ENCODE results near the gene KRTAP10-10.

DNA sequence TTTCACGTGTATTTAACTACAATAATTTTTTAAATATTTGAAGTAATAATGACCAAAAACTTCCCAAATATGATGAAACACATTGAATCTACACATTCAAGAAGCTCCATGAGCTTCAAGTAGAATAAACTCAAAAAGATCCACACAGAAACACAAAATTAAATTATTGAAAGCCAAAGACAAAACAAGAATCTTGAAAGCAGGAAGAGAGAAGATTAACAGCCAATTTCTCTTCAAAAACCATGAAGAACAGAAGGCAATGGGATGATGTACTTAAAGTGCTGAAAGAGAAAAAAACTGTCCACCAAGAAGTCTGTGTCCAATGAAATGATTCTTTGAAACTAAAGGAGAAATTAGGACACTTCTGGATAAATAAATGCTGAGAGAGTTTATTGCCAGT lies 5.1 kb upstream of the KRTAP10-10 start:
- TF ChIP-seq, protein P1, sequence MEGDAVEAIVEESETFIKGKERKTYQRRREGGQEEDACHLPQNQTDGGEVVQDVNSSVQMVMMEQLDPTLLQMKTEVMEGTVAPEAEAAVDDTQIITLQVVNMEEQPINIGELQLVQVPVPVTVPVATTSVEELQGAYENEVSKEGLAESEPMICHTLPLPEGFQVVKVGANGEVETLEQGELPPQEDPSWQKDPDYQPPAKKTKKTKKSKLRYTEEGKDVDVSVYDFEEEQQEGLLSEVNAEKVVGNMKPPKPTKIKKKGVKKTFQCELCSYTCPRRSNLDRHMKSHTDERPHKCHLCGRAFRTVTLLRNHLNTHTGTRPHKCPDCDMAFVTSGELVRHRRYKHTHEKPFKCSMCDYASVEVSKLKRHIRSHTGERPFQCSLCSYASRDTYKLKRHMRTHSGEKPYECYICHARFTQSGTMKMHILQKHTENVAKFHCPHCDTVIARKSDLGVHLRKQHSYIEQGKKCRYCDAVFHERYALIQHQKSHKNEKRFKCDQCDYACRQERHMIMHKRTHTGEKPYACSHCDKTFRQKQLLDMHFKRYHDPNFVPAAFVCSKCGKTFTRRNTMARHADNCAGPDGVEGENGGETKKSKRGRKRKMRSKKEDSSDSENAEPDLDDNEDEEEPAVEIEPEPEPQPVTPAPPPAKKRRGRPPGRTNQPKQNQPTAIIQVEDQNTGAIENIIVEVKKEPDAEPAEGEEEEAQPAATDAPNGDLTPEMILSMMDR (IDR thresholded peaks at IDR 0.05) = no peak
- no peak for TF ChIP-seq EZH2 (IDR thresholded peaks at IDR 0.05)

Measured in neural progenitor cell (in vitro differentiated cells).